Upper lobe of left lung (tissue), 4 donors: ENCODE data around the gene AIMP1.

Source experiments
- CTCF ChIP-seq, 6 experiments: fragments of 450-650 bp in 4 of 6; fragments of 200-600 bp in 2 of 6; sonication (generic) in 2 of 6; IDR thresholded peaks; one replicate each; pipeline ENCODE4 v1.5.1; 2016 to 2019; ENCODE audit warnings: antibody characterized with exemption in 6 of 6
- POLR2A ChIP-seq, 4 donors: fragments of 450-650 bp; IDR thresholded peaks; one replicate each; pipeline ENCODE4 v1.5.1; 2016 to 2017; ENCODE audit warnings: antibody characterized with exemption in 4 of 4, mild to moderate bottlenecking in 2 of 4
- POLR2AphosphoS5 ChIP-seq, 2 donors: sonication (generic); formaldehyde crosslinking; IDR thresholded peaks; one replicate each; pipeline ENCODE4 v1.5.1; 2017; ENCODE audit warnings: antibody characterized with exemption in 2 of 2

DNA sequence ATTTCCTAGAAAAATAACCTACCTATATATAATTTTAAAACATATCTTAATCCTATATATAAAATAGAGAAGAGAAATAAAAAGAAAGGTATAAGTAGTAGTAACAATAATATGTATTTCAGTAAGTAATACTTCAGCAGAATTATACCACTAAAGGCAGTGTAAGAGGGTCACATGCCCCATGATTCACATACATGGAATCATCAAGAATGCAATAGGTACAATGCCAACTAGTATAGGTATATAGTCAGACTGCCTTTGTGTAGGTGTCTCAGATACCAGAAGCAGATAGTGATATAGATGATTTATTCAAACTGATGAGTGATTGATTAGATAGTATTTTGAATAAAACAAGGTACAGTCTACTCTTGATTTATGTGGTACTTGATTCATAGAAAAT is 9.4 kb downstream of the AIMP1 start:
- TF ChIP-seq CTCF (IDR thresholded peaks at IDR 0.05) (no peak), POLR2AphosphoS5 (IDR thresholded peaks at IDR 0.05) (no peak), POLR2A (IDR thresholded peaks at IDR 0.05) (no peak)
